ENCODE measurements around the gene MCUR1. TPM values are rescaled to one million over a fixed set of nuclear protein-coding genes. Genes with fewer than 3 reads are reported as not detected.
"Not testable (repeated sequence)": the region's sequence is repeated elsewhere in the genome, so short reads cannot be mapped to it uniquely, and the experiment has no call there.

MCUR1 gene, protein sequence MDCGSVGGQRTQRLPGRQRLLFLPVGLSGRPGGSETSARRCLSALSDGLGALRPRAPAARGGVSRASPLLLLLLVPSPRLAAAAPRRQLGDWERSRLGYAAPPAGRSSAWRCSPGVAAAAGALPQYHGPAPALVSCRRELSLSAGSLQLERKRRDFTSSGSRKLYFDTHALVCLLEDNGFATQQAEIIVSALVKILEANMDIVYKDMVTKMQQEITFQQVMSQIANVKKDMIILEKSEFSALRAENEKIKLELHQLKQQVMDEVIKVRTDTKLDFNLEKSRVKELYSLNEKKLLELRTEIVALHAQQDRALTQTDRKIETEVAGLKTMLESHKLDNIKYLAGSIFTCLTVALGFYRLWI
- 10 to 100 TPM; 23.4 to 42.9 TPM for total RNA-seq

DNA sequence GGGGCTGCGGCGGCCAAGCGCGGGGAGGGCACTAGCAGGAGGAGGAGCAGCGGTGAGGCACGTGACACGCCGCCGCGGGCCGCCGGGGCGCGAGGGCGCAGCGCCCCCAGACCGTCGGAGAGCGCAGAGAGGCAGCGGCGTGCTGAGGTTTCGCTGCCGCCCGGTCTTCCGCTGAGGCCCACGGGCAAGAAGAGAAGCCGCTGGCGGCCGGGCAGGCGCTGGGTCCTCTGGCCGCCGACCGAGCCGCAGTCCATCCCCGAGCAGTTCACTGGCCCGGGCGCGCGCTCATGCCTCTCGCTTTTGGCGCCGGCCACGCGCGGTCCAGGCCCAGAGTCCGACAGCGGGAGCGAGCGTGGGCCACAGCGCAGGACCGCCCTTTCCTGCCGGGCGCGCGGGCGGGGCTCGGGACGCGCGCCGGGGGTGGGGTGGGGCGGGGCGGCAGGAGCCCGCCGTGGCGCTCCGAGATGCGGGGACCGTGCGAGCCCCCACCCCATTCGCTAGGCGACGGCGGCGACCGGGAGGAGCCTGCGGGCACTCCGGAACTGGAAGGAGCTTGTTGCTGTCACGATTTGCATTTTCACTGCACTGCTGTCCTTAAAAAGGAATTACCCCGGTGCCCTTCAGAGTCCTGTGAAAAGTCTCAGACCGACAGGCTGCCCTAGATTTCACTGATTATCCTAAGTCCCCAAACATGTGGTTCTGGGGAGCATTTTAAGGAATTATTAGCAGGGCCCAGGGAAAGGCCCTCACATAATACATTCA is at the start of gene MCUR1:
Gene MCUR1, minus strand, starts transcription at position 382 of the 762 bp plus-strand sequence. Its CDS starts 128 bp downstream, at position 254.
- Mint-ChIP-seq H3K4me1 (ENCODE audit: low read depth in 2 of 2) (peaks cover 32 to 34% of the 10 kb centered on the region in 2 donors), H3K27ac (peak within 1 kb of the TSS; percentile 82 to 88), H3K36me3 (no peaks in the 10 kb centered on the region), H3K4me3 (peak within 1 kb of the TSS; percentile 90), H3K27me3 (no peaks in the 10 kb centered on the region), H3K9me3 (no peaks in the 10 kb centered on the region)
- ATAC-seq: peak; percentile 94 to 95
- DNase-seq (ENCODE audit: low spot score): peak; percentile 93

DNA sequence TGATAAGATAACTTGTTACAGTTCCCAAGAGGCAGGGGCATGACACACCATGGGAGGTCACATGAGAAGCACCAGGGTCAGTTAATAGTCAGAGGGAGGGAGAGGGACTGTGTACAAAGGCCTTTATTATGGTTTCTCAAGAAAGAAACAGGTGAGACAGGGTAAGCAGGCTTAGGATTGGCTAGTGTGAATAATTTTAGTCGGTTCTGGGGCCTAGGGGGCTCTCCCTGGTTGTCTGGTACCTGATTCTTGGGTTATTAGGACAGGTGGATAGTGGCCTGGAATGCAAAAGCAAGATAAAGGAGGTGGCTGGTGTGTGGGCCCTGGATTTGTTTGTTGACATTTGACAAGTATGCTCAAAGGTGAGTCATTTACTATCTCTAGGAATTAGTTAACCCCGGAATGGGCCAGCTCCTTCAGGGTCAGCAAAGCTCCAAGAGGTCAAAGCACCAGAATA is 49.4 kb upstream of the MCUR1 start:
- no peak for ATAC-seq
- H3K4me3 Mint-ChIP-seq: no peak overlapping the region
- peaks cover 31 to 32% of the 10 kb centered on the region in 2 donors for H3K27me3 Mint-ChIP-seq
- H3K4me1 Mint-ChIP-seq (ENCODE audit: low read depth in 2 of 2): no peaks in the 10 kb centered on the region
- no peaks in the 10 kb centered on the region for H3K9me3 Mint-ChIP-seq
- H3K27ac Mint-ChIP-seq: no peak overlapping the region
- H3K36me3 Mint-ChIP-seq: no peaks in the 10 kb centered on the region
- no peak for DNase-seq (ENCODE audit: low spot score)

DNA sequence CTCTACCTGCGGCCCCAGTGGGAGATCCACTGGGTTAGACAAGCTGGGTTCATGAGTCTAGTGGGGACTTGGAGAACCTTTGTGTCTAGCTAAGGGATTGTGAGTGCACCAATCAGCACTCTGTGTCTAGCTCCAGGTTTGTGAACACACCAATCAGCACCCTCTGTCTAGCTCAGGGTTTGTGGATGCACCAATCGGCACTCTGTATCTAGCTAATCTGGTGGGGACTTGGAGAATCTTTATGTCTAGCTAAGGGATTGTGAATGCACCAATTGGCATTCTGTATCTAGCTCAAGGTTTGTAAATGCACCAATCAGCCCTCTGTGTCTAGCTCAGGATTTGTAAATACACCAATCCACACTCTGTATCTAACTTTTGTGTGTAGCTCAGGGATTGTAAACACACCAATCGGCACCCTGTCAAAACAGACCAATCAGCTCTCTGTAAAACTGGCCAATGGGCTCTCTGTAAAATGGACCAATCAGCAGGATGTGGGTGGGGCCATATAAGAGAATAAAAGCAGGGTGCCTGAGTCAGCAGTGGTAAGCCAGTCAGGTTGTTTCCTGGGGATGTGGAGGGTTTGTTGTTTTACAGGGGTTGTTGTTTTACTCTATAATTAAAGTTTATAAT is 46.3 kb upstream of the MCUR1 start:
- not testable (repeated sequence) for H3K9me3 Mint-ChIP-seq; H3K4me3 Mint-ChIP-seq; H3K4me1 Mint-ChIP-seq (ENCODE audit: low read depth in 2 of 2); H3K27ac Mint-ChIP-seq; H3K36me3 Mint-ChIP-seq; DNase-seq (ENCODE audit: low spot score); ATAC-seq
- H3K27me3 Mint-ChIP-seq: peaks cover 27 to 33% of the 10 kb centered on the region in 2 donors

DNA sequence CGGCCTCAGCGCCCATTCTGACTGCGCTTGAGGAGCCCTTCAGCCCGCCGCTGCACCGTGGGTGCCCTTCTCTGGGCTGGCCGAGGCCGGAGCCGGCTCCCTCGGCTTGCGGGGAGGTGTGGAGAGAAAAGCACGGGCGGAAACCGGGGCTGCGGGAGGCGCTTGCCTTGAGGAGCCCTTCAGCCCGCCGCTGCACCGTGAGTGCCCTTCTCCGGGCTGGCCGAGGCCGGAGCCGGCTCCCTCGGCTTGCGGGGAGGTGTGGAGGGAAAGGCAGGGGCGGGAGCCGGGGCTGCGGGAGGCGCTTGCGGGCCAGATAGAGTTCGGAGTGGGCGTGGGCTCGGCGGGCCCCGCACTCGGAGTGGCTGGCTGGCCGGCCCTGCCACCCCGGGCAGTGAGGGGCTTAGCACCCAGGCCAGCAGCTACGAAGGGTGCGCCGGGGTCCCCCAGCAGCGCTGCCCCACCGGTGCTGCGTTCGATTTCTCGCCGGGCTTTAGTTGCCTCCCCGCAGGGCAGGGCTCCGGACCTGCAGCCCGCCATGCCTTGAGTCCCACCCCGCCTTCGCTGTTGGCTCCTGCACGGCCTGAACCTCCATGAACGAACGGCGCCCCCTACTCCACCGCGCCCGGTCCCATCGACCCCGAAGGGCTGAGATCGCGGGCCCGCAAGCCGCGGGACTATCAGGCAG is 45.7 kb upstream of the MCUR1 start:
- Mint-ChIP-seq H3K9me3 (no peaks in the 10 kb centered on the region), H3K27ac (no peak overlapping the region), H3K4me3 (no peak overlapping the region), H3K27me3 (peaks cover 28 to 35% of the 10 kb centered on the region in 2 donors), H3K36me3 (no peaks in the 10 kb centered on the region), H3K4me1 (ENCODE audit: low read depth in 2 of 2) (no peaks in the 10 kb centered on the region)
- DNase-seq (ENCODE audit: low spot score): no peak
- peak in 1 of 2 donors; percentile 48 for ATAC-seq

DNA sequence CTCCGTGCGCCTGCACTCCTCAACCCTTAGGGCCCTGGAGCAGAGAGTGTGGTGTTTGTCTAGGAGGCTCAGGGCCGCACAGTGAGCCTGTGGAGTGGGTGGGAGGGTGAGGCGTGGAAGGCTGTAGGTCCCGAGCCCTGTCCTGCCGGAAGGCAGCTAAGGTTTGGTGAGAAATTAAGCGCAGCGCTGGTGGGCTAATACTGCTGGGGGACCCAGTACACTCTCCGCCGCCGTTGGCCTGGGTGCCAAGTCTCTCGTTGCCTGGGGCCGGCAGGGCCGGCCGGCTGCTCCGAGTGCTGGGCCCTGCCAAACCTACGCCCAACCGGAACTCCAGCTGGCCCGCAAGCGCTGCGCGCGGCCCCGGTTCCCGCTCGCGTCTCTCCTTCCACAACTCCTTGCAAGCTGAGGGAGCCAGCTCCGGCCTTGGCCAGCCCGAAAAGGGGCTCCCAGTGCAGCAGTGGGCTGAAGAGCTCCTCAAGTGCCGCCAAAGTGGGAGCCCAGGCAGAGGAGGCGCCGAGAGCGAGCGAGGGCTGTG is 40.4 kb upstream of the MCUR1 start:
- Mint-ChIP-seq H3K4me3 (no peak overlapping the region), H3K27ac (no peak overlapping the region), H3K9me3 (no peaks in the 10 kb centered on the region), H3K4me1 (ENCODE audit: low read depth in 2 of 2) (no peaks in the 10 kb centered on the region), H3K36me3 (no peaks in the 10 kb centered on the region), H3K27me3 (peaks cover 17 to 29% of the 10 kb centered on the region in 2 donors)
- no peak for ATAC-seq
- no peak for DNase-seq (ENCODE audit: low spot score)

DNA sequence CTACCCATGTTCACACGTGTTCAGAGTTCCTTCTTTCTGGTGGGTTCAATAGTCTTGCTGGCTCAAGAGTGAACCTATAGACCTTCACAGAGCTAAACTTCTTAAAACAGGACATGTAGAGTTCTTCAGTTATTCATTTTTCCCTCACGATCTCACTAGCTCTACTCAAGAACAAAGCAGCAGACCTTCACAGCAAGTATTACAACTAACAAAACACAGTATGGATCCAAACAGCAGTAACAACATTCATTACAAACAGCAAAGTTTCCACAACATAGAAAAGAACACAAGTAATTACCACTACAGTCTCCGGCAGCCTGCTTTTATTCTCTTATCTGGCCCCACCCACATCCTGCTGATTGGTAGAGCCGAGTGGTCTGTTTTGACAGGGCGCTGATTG is 39.5 kb upstream of the MCUR1 start:
- no peaks in the 10 kb centered on the region for H3K4me1 Mint-ChIP-seq (ENCODE audit: low read depth in 2 of 2)
- H3K4me3 Mint-ChIP-seq: no peak overlapping the region
- ATAC-seq: no peak
- H3K27me3 Mint-ChIP-seq: peaks cover 9 to 27% of the 10 kb centered on the region in 2 donors
- DNase-seq (ENCODE audit: low spot score): no peak
- no peaks in the 10 kb centered on the region for H3K9me3 Mint-ChIP-seq
- H3K36me3 Mint-ChIP-seq: no peaks in the 10 kb centered on the region
- no peak overlapping the region for H3K27ac Mint-ChIP-seq

DNA sequence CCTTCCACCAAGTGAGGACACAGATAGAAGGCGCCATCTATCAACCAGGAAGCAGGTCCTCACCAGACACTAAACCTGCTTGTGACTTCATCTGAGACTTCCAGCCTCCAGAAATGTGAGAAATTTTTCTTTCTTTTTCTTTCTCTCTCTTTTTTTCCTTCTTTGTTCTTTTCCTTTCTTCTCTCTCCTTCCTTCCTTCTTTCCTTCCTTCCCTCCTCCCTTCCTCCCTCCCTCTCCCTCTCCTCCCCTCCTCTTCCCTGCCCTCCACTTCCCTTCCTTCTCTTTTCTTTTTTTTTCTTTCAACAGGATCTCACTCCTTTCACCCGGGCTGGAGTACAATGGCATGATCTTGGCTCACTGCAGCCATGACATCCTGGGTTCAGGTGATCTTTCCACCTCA is 37.4 kb upstream of the MCUR1 start:
- Mint-ChIP-seq H3K9me3 (no peaks in the 10 kb centered on the region), H3K4me3 (no peak overlapping the region), H3K27me3 (peaks cover 21 to 26% of the 10 kb centered on the region in 2 donors), H3K4me1 (ENCODE audit: low read depth in 2 of 2) (no peaks in the 10 kb centered on the region), H3K36me3 (no peaks in the 10 kb centered on the region), H3K27ac (no peak overlapping the region)
- DNase-seq (ENCODE audit: low spot score): no peak
- no peak for ATAC-seq

DNA sequence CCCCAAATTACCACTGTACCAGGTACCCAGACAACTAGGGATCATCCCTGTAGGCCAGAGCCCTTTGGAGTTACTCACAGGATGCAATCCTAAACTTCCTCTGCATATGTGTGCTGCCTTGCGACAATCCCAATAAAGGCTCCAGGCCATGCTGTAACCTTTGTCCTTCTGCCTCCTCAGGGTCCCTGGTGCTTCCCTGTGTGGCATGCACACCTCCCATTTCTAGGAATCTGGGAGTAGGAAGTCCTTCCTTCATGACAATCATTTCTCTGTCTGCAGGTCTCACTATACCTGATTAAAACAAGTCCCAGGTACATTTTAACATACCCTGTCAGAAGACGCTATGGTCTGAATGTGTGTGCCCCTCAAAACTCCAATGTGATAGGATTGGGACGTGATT is 37.0 kb upstream of the MCUR1 start:
- no peaks in the 10 kb centered on the region for H3K4me1 Mint-ChIP-seq (ENCODE audit: low read depth in 2 of 2)

DNA sequence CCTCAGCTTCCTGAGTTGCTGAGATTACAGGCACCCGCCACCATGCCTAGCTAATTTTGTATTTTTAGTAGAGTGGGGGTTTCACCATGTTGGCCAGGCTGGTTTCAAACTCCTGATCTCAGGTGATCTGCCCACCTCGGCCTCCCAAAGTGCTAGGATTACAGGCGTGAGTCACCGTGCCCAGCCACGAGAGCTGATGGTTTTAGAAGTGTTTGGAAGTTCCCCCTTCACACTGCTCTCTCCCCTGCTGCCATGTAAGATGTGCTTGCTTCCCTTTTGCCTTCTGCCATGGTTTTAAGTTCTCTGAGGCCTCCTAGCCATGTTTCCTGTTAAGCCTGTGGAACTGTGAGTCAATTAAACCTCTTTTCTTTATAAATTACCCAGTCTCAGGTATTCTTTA is 36.3 kb upstream of the MCUR1 start:
- H3K36me3 Mint-ChIP-seq; DNase-seq (ENCODE audit: low spot score); H3K4me3 Mint-ChIP-seq; H3K4me1 Mint-ChIP-seq (ENCODE audit: low read depth in 2 of 2); ATAC-seq; H3K9me3 Mint-ChIP-seq; H3K27ac Mint-ChIP-seq: not testable (repeated sequence)
- peaks cover 22 to 25% of the 10 kb centered on the region in 2 donors for H3K27me3 Mint-ChIP-seq

More for the DNA sequence above, 37.0 kb upstream of the MCUR1 start:
- no peak overlapping the region for H3K27ac Mint-ChIP-seq
- no peaks in the 10 kb centered on the region for H3K36me3 Mint-ChIP-seq
- H3K4me3 Mint-ChIP-seq: no peak overlapping the region
- no peaks in the 10 kb centered on the region for H3K9me3 Mint-ChIP-seq
- peaks cover 25 to 26% of the 10 kb centered on the region in 2 donors for H3K27me3 Mint-ChIP-seq
- ATAC-seq (no peak), DNase-seq (ENCODE audit: low spot score) (no peak)

DNA sequence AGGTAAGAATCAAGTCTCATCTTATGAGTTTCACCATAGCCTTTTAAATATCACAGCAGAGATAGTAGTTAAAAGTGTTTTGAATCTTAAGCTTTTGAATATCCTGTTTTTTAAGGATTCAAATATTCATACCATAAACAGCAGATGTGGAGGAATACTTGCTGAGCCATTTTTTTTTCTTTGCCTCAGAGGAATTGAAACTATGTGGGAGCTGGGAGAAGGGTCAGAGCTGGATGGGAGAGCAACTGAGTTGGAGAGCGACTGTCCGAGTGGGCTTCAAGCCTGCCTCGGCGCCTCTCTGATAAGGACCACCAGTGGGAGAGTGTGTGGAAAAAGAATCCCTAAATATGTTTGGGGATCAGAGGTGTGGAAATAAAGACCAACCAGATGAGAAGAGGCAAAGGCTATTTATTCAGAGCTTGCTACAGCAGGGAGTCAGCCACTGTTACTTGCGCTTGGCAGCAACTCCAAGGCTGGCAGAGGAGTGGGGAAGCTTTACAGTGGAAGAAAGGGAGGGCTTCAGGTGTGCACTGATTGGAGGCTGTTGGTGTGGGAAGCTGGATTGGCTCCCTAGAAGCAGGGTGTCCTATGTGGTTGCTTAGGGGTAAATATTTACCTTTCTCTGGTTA is 34.3 kb upstream of the MCUR1 start:
- Mint-ChIP-seq H3K36me3 (no peaks in the 10 kb centered on the region), H3K27ac (no peak overlapping the region), H3K27me3 (peaks cover 14 to 19% of the 10 kb centered on the region in 2 donors), H3K9me3 (no peaks in the 10 kb centered on the region), H3K4me1 (ENCODE audit: low read depth in 2 of 2) (no peaks in the 10 kb centered on the region), H3K4me3 (no peak overlapping the region)
- ATAC-seq (no peak), DNase-seq (ENCODE audit: low spot score) (no peak)

DNA sequence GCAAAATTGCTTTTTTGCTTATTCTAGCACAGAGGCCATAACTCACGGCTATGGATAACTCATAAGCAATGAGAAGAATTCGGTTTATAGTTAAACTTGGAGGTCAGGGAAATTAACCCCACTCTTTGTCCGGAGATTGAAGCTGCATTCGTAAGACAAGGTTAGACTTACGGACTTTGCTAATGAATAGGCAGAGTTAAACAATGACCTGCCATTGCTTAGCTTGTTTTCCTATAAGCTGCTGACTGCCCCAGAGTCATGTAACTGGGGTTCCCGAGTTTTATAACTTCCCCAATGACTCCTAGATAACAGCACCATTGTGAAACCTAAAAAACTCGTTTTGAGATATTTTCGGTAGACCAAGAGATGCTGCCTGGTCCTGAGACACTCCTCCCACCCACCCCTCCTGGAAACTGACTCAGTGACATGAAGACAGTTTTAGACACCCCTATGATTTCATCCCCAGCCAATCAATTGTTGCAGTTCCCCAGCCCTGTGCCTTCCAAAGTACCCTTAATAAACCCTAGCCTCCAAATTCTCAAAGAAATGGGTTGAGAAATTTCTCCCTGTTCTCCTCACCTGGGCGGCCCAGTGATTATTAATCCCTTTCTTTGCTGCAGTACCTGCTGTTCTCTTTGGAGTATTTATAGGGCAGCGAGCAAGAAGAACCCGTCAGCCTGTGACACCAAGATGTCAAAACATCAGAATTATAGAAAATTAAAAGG is 33.1 kb upstream of the MCUR1 start:
- Mint-ChIP-seq H3K27ac (no peak overlapping the region), H3K9me3 (no peaks in the 10 kb centered on the region), H3K4me3 (no peak overlapping the region), H3K36me3 (no peaks in the 10 kb centered on the region), H3K27me3 (peaks cover 8 to 19% of the 10 kb centered on the region in 2 donors), H3K4me1 (ENCODE audit: low read depth in 2 of 2) (no peaks in the 10 kb centered on the region)
- ATAC-seq (no peak), DNase-seq (ENCODE audit: low spot score) (no peak)

DNA sequence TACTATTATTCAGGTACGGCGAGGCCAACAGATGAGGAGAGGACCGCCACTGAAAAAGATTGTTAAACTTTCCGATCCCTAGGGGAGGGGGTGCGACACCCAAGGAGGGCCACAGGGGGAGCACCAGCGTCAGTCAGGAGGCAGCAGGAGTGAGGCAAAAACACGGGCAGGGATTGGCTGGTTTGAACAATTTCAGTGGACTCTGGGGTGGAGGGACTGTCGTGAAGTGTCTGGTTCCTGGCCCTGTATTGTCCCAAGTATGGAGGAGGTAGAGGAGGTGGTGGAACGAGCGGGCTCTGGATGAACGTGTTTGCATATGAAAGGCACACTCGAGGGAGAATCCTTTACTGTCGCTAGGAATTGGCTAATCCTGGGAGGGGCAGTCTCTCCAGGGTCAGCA is 32.5 kb upstream of the MCUR1 start:
- ATAC-seq: no peak
- no peaks in the 10 kb centered on the region for H3K4me1 Mint-ChIP-seq (ENCODE audit: low read depth in 2 of 2)

More for the DNA sequence above, 32.5 kb upstream of the MCUR1 start:
- Mint-ChIP-seq H3K36me3 (no peaks in the 10 kb centered on the region), H3K4me3 (no peak overlapping the region), H3K27me3 (peaks cover 8 to 19% of the 10 kb centered on the region in 2 donors), H3K27ac (no peak overlapping the region), H3K9me3 (no peaks in the 10 kb centered on the region)
- no peak for DNase-seq (ENCODE audit: low spot score)
